Activated CD4-positive, alpha-beta T cell treated with anti-CD3 and anti-CD28 coated beads for 1 hour (primary cell): ENCODE measurements around the gene ALPK3.
"Not testable (repeated sequence)": the region's sequence is repeated elsewhere in the genome, so short reads cannot be mapped to it uniquely, and the experiment has no call there.

Experiments used
- DNase-seq: peaks from one replicate; pipeline ENCODE4 v3.0.0-alpha.2; 2020

ALPK3 gene

GRCh38 chr15:84855136-84855535 lies 38.0 kb downstream of the ALPK3 start:
- no peak for DNase-seq

DNA sequence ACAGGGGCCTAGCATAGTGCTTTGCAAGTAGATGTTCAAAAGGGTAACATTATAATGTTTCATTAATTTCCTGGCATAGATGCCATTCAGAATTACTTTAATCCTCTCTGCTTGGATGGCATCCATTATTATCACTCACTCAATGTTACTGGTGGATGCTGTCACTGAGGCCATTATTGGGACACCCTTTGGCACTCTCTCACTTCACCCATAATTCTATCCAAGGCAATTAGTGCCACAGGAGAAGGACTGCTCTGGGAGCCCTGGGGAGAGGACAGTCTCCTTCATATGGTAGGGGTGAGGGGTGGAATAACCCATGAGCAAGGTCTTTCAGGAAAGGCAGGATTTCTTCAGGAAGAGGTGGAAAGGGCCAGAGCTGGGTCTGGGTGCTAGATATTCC lies 38.6 kb downstream of the ALPK3 start:
- DNase-seq, result no peak

GRCh38 chr15:84856731-84857417 lies 39.7 kb downstream of the ALPK3 start:
- DNase-seq, result no peak

GRCh38 chr15:84857418-84858004 lies 40.4 kb downstream of the ALPK3 start:
- DNase-seq, result no peak

- DNase-seq, result no peak
Observed at GRCh38 chr15:84858231-84858630, 41.1 kb downstream of the ALPK3 start.

GRCh38 chr15:84859144-84859543 lies 42.0 kb downstream of the ALPK3 start:
- DNase-seq, result no peak

DNA sequence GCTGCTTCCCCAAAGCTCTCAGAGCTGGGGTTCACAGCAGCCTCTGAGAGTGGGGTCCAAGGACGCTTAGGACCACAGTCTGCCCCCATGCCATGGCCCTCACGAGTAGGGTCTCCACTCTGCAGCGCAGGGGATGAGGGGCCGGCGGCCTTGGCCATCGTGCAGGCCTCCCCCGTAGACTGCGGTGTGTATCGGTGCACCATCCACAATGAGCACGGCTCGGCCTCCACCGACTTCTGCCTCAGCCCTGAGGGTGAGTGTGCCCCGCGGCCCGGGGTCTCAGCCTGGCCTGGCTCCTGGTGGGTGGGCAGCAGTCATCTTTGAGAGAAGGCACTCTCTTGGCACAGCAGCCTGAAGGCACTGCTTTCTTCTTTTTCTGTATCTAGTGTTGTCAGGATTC lies 42.5 kb downstream of the ALPK3 start:
- no peak for DNase-seq

DNA sequence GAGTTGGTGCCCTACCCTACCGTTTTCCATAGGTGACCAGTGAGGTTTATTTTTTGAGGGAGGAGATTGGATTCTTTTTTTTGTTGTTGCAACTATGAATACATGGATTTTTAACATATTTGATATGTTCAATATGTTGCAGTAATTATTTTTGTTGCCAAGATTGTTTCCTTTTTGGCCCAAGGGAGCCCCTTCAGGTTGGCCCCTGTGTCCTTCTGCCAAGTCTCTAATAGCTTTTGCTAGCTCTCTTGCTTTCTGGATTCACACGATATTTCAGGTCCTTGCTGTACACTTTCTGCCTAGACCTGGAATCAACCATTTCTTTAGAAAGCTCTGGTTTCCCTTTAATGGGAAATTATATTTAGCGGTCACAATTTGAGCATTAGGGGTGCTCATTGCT lies 44.6 kb downstream of the ALPK3 start:
- DNase-seq, result no peak

DNA sequence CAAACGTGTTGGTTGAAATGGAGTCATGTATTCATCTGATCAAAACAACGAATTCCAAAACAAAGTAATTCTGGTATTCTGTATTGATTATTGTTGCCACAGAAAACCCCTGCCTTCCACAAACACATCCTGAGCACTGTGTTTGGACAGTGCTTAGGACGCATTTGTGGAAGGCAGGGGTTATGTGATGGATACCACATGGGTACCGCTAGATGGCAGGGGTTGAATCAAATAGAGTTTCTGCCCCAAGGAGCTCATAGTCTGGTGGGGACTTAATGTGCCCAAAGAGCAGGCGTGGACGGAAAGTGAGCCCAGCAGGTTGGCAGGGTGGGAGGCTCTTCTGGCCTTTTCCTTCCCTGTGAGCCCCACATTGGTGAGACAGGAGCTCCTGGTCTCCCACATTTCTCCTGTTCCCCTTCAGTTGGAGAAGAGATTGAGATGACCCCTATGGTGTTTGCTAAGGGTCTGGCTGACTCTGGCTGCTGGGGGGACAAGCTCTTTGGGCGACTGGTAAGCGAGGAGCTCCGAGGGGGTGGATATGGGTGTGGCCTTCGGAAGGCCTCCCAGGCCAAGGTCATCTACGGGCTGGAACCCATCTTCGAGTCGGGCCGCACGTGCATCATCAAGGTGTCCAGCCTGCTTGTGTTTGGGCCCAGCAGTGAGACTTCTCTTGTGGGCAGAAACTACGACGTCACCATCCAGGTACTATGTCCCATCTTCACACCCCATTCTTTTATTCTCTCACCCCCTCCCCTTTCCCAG lies 45.2 kb downstream of the ALPK3 start:
- no peak for DNase-seq

- DNase-seq, result no peak
Observed at GRCh38 chr15:84863565-84864443, 46.6 kb downstream of the ALPK3 start.

DNA sequence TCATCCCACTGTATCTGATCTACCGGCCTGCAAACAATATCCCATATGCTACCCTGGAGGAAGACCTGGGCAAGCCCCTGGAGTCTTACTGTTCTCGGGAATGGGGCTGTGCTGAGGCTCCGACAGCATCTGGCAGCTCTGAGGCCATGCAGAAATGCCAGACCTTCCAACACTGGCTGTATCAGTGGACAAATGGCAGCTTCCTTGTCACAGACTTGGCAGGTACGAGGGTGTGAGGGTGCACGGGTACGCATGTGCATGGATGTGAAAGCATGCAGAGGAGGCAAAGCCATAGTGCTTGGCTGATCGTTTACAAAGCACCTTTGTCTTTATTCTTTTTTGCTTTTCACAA lies 47.3 kb downstream of the ALPK3 start:
- DNase-seq, result no peak

DNA sequence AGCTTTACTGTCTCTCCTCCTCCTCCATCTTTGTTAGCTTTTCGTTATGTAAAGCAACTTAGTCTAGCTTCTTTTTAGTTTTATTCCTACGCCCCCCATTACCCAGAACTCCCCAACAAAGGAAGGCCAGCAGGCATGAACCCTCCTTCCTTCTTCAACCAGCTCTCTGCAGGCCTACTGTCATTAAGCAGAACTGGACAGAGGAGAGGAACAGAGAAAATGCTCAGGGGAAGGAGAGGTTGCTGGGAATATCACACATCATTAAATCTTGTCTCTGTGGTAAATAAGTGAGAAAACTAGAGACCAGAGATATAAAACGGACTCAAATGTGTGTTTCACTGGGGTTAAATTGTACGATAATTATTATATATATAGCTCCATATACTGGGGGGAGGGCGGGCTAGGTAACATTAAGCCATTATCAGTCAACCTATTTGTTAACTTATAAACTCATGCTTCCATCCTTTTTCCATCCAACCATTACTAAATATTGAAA lies 48.0 kb downstream of the ALPK3 start:
- DNase-seq, result no peak

DNA sequence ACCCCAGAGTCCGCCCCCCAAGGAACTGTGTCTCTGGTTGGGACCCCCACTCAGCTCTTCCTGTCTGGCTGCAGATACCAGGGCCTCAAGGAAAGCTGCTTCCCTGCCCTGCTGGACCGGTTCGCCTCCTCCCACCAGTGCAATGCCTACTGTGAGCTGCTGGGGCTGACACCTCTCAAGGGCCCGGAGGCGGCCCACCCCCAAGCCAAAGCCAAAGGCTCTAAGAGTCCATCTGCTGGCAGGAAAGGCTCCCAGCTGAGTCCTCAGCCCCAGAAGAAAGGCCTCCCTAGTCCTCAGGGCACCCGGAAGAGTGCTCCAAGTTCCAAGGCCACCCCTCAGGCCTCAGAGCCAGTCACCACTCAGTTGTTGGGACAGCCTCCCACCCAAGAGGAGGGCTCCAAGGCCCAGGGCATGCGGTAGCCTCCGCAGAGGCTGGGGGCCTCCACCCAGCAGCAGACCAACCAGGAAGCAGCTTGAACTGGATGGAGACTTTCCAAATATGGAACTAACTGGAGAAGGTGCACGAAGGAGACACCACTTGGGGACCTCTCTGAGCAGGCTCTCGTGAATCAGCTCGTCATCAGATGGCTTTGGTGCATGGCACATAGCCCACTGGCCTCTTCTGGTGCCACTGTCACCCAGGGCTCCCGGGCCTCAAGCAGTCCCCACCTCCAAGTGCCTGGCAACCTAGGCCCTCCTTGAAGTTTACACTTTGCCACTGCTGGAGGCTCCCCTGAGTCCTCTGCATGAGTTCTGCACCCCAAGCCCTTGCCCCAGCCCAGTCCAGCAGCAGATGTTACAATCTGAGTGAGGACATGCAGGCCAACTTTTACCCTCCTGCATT lies 51.1 kb downstream of the ALPK3 start:
- DNase-seq, result no peak

GRCh38 chr15:84869510-84869909 lies 52.4 kb downstream of the ALPK3 start:
- no peak for DNase-seq

DNA sequence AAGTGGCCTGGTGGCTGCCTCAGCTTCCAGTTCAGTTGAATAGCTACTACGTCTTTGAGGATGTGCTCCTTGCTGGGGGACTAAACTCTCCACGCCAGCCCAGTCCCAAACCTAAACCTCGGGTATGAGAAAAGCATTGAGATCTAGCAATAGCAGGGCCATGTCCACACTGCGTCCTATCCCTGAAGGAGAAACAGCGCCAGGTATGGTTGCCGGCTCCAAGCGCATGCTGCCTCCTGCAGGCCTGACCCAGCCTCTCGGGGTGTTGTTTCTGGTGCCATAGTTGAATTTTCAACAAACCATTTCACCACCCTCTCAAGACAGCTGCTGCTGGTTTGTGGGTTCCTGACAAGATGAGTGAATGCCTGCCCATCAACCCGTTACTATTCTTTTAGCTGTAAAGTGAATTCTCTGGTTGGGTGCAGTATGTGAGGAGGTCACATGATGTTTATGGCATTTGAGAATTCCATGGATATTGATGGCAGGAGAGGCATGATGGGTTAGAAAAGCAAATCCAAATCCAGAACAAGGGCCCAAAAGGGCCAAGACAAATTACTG lies 54.4 kb downstream of the ALPK3 start:
- DNase-seq, result no peak

GRCh38 chr15:84872009-84872910 lies 55.1 kb downstream of the ALPK3 start:
- no peak for DNase-seq

GRCh38 chr15:84873997-84874396 lies 56.8 kb downstream of the ALPK3 start:
- DNase-seq, result no peak

DNA sequence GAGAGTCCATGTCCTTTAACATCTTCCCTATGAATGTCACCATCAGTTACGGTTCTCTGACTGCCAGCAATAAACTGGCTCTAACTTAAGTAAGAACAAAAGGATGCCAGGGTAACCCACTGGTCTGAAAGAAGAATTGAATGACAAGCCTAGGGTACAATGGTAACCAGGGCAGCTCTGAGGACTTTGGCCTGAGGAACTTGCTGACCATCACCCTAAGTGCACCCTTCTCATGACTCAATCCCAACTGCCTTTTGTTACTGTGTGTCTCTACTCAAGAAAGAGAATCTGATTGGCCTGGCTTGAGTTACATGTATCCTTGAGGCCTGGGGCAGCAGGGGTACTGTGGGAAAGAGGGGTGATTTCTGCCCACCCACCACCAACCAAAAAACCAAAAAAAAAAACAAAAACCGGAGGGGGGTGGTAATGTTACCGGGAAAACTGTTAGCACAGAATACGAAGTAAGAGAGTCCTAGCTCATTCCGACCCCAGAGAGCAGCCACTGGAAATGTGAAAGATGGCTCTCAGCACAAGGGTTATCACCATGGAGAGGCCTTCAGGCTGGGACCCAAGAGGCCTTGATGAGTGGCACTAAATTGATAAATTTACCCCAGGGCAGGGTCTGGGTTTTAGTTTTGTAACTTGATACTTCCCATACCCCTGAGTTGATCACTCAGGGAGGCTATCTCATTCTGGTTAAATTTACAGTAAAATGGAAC lies 58.0 kb downstream of the ALPK3 start:
- no peak for DNase-seq

DNA sequence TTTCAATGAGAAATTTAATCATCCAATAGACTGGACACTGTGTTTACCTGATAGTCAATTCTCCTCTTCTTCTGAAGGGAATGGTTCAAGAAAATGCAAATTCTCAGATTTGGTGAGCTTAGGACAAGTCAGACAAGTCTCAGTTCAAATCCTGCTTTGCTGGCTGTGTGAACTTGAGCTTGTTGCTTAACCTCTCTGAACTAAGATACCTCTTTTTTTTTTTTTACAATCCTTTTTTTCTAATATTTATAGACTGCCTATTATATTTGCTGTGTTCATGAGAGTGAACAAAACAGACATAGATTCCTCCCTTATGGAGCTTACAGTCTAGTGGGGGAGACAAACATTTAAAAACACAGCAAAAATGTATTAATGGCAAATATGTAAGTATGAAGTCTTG lies 59.1 kb downstream of the ALPK3 start:
- no peak for DNase-seq

DNA sequence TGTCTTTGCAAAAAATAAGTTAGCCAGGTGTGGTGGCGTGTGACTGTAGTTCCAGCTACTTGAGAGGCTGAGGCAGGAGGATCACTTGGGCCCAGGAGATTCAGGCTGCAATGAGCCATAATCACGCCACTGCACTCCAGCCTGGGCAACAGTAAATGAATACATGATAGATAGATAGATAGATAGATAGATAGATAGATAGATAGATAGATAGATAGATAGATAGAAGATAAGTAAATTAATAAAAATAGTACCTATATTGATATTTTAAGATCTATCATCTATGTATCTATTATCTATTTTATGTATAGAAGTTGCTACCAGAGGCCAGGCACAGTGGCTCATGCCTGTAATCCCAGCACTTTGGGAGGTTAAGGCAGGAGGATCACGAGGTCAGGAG lies 60.5 kb downstream of the ALPK3 start:
- DNase-seq, result not testable (repeated sequence)
